K562 (cell line): Measurements from ENCODE around the gene ISLR2.

Experiments
- DNMT1 ChIP-seq: fragments of 450-650 bp; IDR thresholded peaks from 2 replicates; pipeline ENCODE4 v1.6.1; 2016; ENCODE audit warnings: antibody characterized with exemption, mild to moderate bottlenecking
- EZH2 ChIP-seq: IDR thresholded peaks from 2 replicates; pipeline ENCODE4 v1.6.1; 2012; ENCODE audit warnings: low read depth, mild to moderate bottlenecking, inconsistent platforms, low read length, borderline replicate concordance
- JUND ChIP-seq, 2 experiments: IDR thresholded peaks; 2 replicates in 1 of 2; 3 replicates in 1 of 2; pipeline ENCODE4 v1.6.1; 2011; ENCODE audit warnings: borderline replicate concordance in 2 of 2, low read depth in 2 of 2, low read length in 2 of 2, improper control_type of control experiment in 1 of 2, missing biosample characterization in 1 of 2, missing genetic modification characterization in 1 of 2, missing genetic modification reagents in 1 of 2
- MAZ ChIP-seq, 2 experiments: fragments of 450-650 bp in 1 of 2; sonication (generic) in 1 of 2; formaldehyde crosslinking; IDR thresholded peaks in 1 of 2; conservative IDR thresholded peaks in 1 of 2; 2 replicates each; pipeline versions ENCODE4 v1.4.0 to v1.5.0; 2020; ENCODE audit warnings: mild to moderate bottlenecking in 1 of 2, missing genetic modification reagents in 1 of 2
- MED1 ChIP-seq: sonication (generic); formaldehyde crosslinking; IDR thresholded peaks from 2 replicates; pipeline ENCODE4 v1.8.1; 2023; ENCODE audit warnings: missing genetic modification reagents, borderline replicate concordance
- NR2C2 ChIP-seq, 2 experiments: fragments of 200-800 bp in 1 of 2; sonication (Bioruptor generic) in 1 of 2; sonication (generic) in 1 of 2; formaldehyde crosslinking in 1 of 2; IDR thresholded peaks; 2 replicates each; pipeline versions ENCODE4 v1.6.1 to v1.8.0; 2016 to 2022; ENCODE audit warnings: mild to moderate bottlenecking in 1 of 2, missing compliant biosample characterization in 1 of 2, missing genetic modification characterization in 1 of 2, missing genetic modification reagents in 1 of 2
- SMARCB1 ChIP-seq: IDR thresholded peaks from 2 replicates; pipeline ENCODE4 v1.6.1; 2011; ENCODE audit warnings: improper control_type of control experiment, low read depth; ENCODE audit not compliant: insufficient read length
- YY1 ChIP-seq, 3 experiments: IDR thresholded peaks; 2 replicates each; pipeline ENCODE4 v1.6.1; 2011; ENCODE audit warnings: low read length in 2 of 3, mild to moderate bottlenecking in 2 of 3, moderate library complexity in 2 of 3, borderline replicate concordance in 1 of 3, control low read depth in 1 of 3, low read depth in 1 of 3; ENCODE audit not compliant: insufficient read depth in 3 of 3, insufficient replicate concordance in 2 of 3, control insufficient read depth in 1 of 3, insufficient read length in 1 of 3; ENCODE audit errors: extremely low read depth in 1 of 3
- ZNF140 ChIP-seq: fragments of 250-450 bp; sonication (Bioruptor Pico); IDR thresholded peaks from 2 replicates; pipeline ENCODE4 v1.8.0; 2021; ENCODE audit warnings: moderate library complexity, mild to moderate bottlenecking, inconsistent platforms
- ZZZ3 ChIP-seq: fragments of 450-650 bp; IDR thresholded peaks from 2 replicates; pipeline ENCODE4 v1.6.1; 2016; ENCODE audit warnings: antibody characterized with exemption, mild to moderate bottlenecking, moderate library complexity
- TF ChIP-seq, protein P1 (sequence below): sonication (generic); formaldehyde crosslinking; IDR thresholded peaks from 2 replicates; pipeline ENCODE4 v1.9.0; 2022; ENCODE audit warnings: mild to moderate bottlenecking, missing genetic modification reagents
- TF ChIP-seq, protein P2 (sequence below), 2 experiments: fragments of 450-650 bp in 1 of 2; sonication (generic) in 1 of 2; formaldehyde crosslinking in 1 of 2; IDR thresholded peaks in 1 of 2; conservative IDR thresholded peaks in 1 of 2; 2 replicates each; pipeline versions ENCODE4 v1.6.1 to v1.8.1; 2016 to 2023; ENCODE audit warnings: mild to moderate bottlenecking in 2 of 2, moderate library complexity in 2 of 2, inconsistent platforms in 1 of 2, missing genetic modification reagents in 1 of 2
- TF ChIP-seq, protein P3 (sequence below): sonication (generic); formaldehyde crosslinking; IDR thresholded peaks from 2 replicates; pipeline ENCODE4 v1.5.0; 2020; ENCODE audit warnings: missing genetic modification reagents

DNA sequence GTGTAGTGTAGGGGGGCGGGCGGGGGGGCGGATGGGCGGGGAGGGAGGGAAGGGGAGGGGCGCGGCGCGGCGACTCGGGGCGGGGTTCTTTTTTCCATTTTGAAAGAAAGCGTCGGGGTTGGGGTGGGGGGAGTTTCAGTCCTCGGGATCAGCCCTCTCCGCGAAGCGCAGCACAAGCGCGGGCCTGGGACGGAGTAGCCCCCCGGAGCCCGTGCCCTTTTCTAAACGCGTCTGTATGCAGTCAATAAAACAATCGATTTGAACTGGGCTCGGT is 6.1 kb downstream of the ISLR2 start:
- TF ChIP-seq JUND (IDR thresholded peaks at IDR 0.05; ENCODE audit: borderline replicate concordance, low read depth, low read length) = no peak
- no peak for TF ChIP-seq JUND (tag; IDR thresholded peaks at IDR 0.05; ENCODE audit: borderline replicate concordance, low read depth, low read length)
- TF ChIP-seq ZNF140 (CRISPR knock-in tag) = no peak
- no peak for TF ChIP-seq YY1 (IDR thresholded peaks at IDR 0.05; ENCODE audit: borderline replicate concordance in 1 of 3, control insufficient read depth in 1 of 3, extremely low read depth in 1 of 3, insufficient read depth in 3 of 3, insufficient read length in 1 of 3, insufficient replicate concordance in 2 of 3, low read depth in 1 of 3, low read length in 2 of 3)
- TF ChIP-seq, protein P1, sequence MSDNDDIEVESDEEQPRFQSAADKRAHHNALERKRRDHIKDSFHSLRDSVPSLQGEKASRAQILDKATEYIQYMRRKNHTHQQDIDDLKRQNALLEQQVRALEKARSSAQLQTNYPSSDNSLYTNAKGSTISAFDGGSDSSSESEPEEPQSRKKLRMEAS (CRISPR knock-in tag) = no peak
- TF ChIP-seq, protein P2, sequence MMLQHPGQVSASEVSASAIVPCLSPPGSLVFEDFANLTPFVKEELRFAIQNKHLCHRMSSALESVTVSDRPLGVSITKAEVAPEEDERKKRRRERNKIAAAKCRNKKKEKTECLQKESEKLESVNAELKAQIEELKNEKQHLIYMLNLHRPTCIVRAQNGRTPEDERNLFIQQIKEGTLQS (IDR thresholded peaks at IDR 0.05) = no peak
- TF ChIP-seq, protein P2 (CRISPR knock-in tag; conservative IDR thresholded peaks at IDR 0.05) = no peak
- no peak for TF ChIP-seq NR2C2 (CRISPR knock-in tag; IDR thresholded peaks at IDR 0.05)
- TF ChIP-seq NR2C2 (tag; IDR thresholded peaks at IDR 0.05) = no peak
- TF ChIP-seq ZZZ3 = no peak
- no peak for TF ChIP-seq SMARCB1
- no peak for TF ChIP-seq DNMT1
- TF ChIP-seq MAZ (CRISPR knock-in tag; conservative IDR thresholded peaks at IDR 0.05 in 1 of 2, IDR thresholded peaks at IDR 0.05 in 1 of 2) = no peak
- TF ChIP-seq MED1 = no peak
- TF ChIP-seq, protein P3, sequence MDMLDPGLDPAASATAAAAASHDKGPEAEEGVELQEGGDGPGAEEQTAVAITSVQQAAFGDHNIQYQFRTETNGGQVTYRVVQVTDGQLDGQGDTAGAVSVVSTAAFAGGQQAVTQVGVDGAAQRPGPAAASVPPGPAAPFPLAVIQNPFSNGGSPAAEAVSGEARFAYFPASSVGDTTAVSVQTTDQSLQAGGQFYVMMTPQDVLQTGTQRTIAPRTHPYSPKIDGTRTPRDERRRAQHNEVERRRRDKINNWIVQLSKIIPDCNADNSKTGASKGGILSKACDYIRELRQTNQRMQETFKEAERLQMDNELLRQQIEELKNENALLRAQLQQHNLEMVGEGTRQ (CRISPR knock-in tag) = no peak
- TF ChIP-seq EZH2 = no peak
